Measurements from ENCODE around the gene THADA.
"Not testable (repeated sequence)": the region's sequence is repeated elsewhere in the genome, so short reads cannot be mapped to it uniquely, and the experiment has no call there.

Gene THADA

DNA sequence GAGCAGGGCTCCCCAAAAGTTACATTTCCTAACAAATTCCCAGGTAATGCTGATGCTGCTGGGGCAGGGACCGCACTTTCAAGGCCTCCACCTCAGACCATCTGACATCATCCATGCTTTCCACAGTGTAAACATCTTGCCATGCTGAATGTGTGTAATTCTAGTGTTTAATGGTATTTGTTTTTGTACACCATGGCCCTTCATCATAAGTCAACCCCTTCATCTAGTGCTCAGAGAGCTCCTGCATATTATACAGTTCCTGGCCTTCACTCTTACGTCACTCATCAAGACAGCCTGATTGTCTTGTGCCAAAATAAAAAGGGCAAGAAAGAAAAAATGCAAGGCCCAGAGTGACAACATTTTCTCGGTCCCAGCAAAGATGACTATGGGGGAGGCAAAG, 291.9 kb downstream of the THADA start:
- TF ChIP-seq, protein P1, sequence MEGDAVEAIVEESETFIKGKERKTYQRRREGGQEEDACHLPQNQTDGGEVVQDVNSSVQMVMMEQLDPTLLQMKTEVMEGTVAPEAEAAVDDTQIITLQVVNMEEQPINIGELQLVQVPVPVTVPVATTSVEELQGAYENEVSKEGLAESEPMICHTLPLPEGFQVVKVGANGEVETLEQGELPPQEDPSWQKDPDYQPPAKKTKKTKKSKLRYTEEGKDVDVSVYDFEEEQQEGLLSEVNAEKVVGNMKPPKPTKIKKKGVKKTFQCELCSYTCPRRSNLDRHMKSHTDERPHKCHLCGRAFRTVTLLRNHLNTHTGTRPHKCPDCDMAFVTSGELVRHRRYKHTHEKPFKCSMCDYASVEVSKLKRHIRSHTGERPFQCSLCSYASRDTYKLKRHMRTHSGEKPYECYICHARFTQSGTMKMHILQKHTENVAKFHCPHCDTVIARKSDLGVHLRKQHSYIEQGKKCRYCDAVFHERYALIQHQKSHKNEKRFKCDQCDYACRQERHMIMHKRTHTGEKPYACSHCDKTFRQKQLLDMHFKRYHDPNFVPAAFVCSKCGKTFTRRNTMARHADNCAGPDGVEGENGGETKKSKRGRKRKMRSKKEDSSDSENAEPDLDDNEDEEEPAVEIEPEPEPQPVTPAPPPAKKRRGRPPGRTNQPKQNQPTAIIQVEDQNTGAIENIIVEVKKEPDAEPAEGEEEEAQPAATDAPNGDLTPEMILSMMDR (conservative IDR thresholded peaks at IDR 0.05; ENCODE audit: low read depth, low read length), result no peak
- no peak for DNase-seq (ENCODE audit: low read depth)
- no peak overlapping the region for H3K4me3 ChIP-seq (ENCODE audit: low read depth, low read length)

DNA sequence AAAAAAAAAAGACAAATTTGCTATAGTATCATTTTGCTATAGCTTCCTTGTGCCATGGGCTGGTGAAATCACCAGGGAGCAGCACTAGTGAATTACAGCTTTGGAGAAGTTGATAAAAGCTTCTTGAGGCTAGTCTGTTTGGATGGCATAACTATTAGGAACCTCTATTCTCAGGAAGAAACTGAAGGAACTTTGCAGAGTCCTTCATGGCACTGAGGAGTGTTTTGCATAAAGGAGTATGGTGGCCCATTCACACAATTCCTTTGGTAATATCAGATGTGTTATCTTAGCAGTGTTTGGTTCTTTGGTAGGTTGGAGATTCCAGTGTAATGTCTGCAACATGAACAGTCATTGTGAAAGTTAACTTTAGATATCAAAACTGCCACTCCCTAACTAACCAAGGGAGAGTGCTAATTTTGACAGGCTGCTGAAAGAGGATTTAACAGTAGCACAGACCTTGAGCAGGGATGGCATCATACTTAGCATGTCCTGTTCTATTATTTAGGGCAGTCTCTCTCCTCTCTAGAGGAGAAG, 292.8 kb downstream of the THADA start:
- DNase-seq (ENCODE audit: low read depth), result no peak
- no peak overlapping the region for H3K4me3 ChIP-seq (ENCODE audit: low read depth, low read length)
- TF ChIP-seq, protein P1 (conservative IDR thresholded peaks at IDR 0.05; ENCODE audit: low read depth, low read length), result no peak

DNA sequence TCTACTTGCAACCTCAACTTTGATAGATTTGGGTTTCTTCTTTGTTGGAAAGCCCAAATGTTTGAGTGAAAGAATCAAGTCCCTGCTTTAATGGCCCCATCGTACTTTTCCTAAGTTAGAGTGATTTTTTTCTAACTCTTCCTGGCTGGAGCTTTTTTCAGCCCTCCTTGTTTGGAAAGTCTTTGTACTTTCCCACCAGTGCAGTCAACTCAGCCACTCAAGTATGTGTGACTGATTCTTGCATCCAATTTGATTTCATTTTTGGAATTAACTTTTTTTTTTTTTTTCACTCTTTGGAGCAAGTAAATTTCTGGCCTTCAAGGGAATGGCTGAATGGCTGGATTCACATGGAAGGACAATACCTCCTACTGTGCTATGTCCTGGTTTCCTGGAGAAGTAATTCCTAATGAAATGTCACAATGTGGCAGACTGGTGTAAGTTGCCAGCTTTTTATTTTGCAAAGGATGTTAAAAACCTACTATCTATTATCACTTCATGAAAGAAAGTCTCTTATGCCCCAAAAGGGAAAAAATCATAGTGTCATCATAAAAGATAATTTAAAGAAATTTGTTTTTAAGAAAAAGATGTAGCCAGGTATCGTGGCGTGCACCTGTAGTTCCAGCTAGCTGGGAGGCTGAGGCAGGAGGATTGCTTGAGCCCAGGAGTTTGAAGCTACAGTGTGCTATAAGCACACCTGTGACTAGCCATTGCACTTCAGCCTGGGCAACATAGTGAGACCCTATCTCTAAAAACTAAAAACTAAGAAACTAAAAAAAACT, 293.5 kb downstream of the THADA start:
- H3K4me3 ChIP-seq (ENCODE audit: low read depth, low read length), result no peak overlapping the region
- DNase-seq (ENCODE audit: low read depth), result no peak
- TF ChIP-seq, protein P1 (conservative IDR thresholded peaks at IDR 0.05; ENCODE audit: low read depth, low read length), result no peak

DNA sequence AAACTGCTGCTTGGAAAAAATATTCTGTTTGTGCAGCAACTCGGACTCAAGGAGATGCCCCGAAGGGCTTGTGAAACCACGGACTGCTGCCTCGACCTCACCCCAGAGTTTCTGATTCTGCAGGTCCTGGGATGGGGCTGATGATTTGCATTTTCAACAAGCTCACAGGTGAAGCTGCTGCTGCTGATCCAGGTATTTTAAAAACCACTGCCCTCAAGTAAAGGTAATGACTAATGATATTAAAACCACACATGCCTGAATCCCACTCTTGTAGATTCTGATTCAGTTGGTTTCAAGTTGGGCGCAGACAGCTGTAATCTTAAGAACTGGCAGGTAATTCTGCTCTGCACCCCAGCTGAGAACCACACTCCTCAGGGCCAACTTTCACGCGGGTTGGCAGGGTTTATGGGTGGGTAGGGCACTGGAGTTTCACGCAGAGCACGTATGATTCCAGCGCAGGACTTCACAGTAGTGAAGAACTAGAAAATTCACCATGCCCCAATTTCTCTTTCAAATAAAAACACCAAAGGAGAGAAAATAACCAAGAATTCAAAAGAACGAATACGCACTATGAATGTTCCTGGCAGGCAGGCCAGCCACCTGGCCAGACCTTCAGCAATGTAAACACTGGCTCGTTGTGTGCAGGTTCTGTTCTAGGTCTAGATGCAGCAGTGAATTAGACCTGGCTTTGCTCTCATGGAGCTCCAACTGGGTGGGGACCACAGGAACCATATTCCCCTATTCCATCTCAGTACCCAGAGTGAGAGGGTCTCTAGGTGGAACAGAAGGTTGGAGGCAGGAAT, 294.9 kb downstream of the THADA start:
- no peak for DNase-seq (ENCODE audit: low read depth)
- TF ChIP-seq, protein P1 (conservative IDR thresholded peaks at IDR 0.05; ENCODE audit: low read depth, low read length), result no peak
- no peak overlapping the region for H3K4me3 ChIP-seq (ENCODE audit: low read depth, low read length)

DNA sequence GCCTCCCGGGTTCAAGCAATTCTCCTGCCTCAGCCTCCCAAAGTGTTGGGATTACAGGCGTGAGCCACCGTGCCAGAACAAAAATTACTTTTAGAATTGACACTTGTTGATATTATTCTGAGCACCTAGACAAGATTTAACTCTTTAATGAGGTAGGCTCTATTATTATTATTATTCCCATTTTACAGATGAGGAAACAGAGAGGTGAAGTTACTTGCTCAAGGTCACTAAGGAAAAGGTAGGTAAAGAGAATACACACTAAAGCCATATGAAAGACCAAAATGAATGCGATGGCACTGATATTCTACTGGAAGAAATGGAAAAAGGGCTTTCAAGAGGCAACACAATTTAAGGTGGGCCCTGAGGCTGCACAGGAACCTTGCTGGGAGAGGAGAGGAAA, 295.6 kb downstream of the THADA start:
- no peak for DNase-seq (ENCODE audit: low read depth)
- TF ChIP-seq, protein P1 (conservative IDR thresholded peaks at IDR 0.05; ENCODE audit: low read depth, low read length), result no peak
- no peak overlapping the region for H3K4me3 ChIP-seq (ENCODE audit: low read depth, low read length)

DNA sequence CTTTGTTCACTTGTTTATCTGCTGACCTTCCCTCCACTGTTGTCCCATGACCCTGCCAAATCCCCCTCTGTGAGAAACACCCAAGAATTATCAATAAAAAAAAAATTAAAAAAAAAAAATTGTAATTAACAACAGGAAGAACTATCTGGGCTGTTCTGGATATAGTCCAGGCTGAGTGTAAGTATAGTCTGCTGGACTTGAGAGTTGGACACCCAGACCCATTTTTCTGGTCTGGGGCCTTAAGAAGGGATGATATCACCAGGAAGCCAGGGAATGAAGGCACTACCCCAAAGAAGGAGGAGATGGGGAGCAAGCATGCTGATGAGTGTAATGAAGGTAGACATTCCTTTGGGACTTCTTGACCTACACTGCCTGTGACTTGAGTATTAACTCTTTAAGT, 297.3 kb downstream of the THADA start:
- no peak for DNase-seq (ENCODE audit: low read depth)
- TF ChIP-seq, protein P1 (conservative IDR thresholded peaks at IDR 0.05; ENCODE audit: low read depth, low read length), result no peak
- no peak overlapping the region for H3K4me3 ChIP-seq (ENCODE audit: low read depth, low read length)

DNA sequence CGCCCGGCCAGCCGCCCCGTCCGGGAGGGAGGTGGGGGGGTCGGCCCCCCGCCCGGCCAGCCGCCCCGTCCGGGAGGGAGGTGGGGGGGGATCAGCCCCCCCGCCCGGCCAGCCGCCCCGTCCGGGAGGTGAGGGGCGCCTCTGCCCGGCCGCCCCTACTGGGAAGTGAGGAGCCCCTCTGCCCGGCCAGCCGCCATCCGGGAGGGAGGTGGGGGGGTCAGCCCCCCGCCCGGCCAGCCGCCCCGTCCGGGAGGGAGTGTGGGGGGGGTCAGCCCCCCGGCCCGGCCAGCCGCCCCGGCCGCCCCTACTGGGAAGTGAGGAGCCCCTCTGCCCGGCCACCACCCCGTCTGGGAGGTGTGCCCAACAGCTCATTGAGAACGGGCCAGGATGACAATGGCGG, 298.1 kb downstream of the THADA start:
- not testable (repeated sequence) for DNase-seq (ENCODE audit: low read depth); H3K4me3 ChIP-seq (ENCODE audit: low read depth, low read length)
